HUES6 (cell line): ENCODE results near the gene LAMTOR3.

Experiments
- H3K27ac ChIP-seq: 2 replicates; pipeline ENCODE4 v1.7.0; 2013; ENCODE audit warnings: low read depth, mild to moderate bottlenecking, low read length, inconsistent platforms
- H3K27me3 ChIP-seq: 2 replicates; pipeline ENCODE4 v1.6.1; 2013; ENCODE audit warnings: low read length; ENCODE audit not compliant: control insufficient read depth, insufficient read depth
- H3K36me3 ChIP-seq: 2 replicates; pipeline ENCODE4 v1.6.1; 2013; ENCODE audit warnings: low read length; ENCODE audit not compliant: control insufficient read depth, insufficient read depth
- H3K4me1 ChIP-seq: 2 replicates; pipeline ENCODE4 v1.6.1; 2013; ENCODE audit warnings: low read length; ENCODE audit not compliant: control insufficient read depth, insufficient read depth
- H3K4me3 ChIP-seq: 2 replicates; pipeline ENCODE4 v1.5.1; 2013; ENCODE audit warnings: low read depth, low read length
- H3K9ac ChIP-seq: one replicate; pipeline ENCODE4 v1.6.1; 2013; ENCODE audit warnings: mild to moderate bottlenecking, low read length
- H3K9me3 ChIP-seq: 2 replicates; pipeline ENCODE4 v1.6.1; 2013; ENCODE audit warnings: low read depth, low read length; ENCODE audit not compliant: control insufficient read depth, insufficient read depth

LAMTOR3 gene

DNA sequence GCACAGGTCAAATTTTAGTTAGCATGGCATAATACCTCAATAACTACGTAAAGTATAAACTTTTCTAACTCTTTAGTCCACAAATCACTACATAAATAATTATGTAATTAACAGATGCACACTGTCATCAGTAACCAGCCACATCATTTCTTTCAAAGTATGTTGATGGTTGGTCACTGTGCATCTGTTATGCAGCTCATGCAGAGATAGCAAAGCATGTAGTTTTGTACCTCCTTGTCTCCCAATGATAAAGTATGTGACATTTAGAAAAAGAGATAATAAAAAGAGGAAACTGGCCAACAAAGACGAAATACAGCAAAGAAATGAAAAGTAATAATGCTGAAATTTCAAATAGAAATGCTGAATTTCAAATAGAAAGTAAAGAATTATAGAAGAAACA lies 2.9 kb downstream of the LAMTOR3 start:
- Histone ChIP-seq H3K4me1 (no peaks in the 10 kb centered on the region), H3K27me3 (no peaks in the 10 kb centered on the region), H3K4me3 (no peak overlapping the region), H3K9me3 (no peaks in the 10 kb centered on the region), H3K27ac (no peak overlapping the region), H3K9ac (no peak overlapping the region), H3K36me3 (peaks cover 3% of the 10 kb centered on the region; the same call in 1 of the 2 replicates)

DNA sequence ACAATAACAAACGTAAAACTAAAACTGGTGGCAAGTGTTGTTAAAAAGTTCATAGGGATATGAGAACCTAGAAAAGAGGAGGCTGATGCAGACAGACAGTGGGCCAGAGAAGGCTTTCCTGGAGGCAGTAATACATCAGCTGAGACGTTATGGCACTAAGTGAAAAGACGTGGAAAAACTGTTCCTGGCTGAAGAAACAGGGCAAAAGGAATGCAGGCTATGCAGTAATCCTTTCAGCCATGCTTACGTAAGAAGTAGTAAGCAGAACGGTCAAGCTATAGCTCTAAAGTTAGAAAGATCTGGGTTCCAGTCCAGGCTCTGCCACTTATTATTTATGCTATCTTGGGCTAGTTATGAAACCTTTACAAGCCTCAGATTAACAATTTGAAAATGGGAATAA lies 6.4 kb downstream of the LAMTOR3 start:
- H3K9ac ChIP-seq, result no peak overlapping the region
- no peaks in the 10 kb centered on the region for H3K4me1 ChIP-seq

DNA sequence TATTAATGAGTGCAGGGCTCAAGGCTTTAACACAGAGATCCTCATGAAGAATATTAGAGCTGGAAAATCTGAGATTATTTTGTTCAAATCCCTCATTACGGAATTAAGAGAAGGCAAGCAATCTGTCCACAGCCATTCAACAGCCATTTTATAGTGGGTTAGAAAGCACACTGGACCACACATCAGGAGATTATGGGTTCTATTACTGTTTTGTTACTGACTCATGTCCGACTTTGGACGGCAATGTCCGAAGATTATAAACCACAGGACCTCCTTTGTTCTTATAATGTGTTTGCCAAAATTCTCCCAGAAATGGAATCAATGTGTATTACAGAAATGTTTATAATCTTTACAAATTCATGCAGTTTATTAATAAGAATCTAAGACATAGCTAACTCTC lies 8.1 kb downstream of the LAMTOR3 start:
- H3K9me3 ChIP-seq, result no peaks in the 10 kb centered on the region
- no peak overlapping the region for H3K27ac ChIP-seq
- no peak overlapping the region for H3K4me3 ChIP-seq
- H3K36me3 ChIP-seq, result peaks cover 15% of the 10 kb centered on the region
- no peaks in the 10 kb centered on the region for H3K4me1 ChIP-seq
- H3K9ac ChIP-seq, result no peak overlapping the region
- no peaks in the 10 kb centered on the region for H3K27me3 ChIP-seq

More for the DNA sequence above, 6.4 kb downstream of the LAMTOR3 start:
- Histone ChIP-seq H3K27ac (no peak overlapping the region), H3K27me3 (no peaks in the 10 kb centered on the region), H3K4me3 (no peak overlapping the region), H3K36me3 (peaks cover 5% of the 10 kb centered on the region), H3K9me3 (no peaks in the 10 kb centered on the region)

DNA sequence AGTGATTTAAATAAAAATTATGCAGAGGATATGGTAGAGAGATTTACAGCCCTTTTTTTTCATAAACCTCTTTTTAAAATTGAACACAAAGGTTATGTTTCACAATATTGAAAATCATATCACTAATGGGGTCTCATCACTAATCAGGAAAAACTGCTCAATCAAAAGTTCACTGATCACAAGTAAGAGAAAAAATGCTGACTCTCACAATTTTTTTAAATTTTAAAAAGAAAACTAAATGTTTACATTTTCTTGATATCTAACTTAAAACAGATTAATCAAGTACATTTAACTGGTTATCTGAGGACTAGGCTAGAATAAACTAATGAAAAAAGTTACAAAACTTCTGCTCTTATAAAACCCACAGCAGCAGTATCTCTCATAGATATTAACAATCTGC lies 8.5 kb downstream of the LAMTOR3 start:
- H3K27me3 ChIP-seq, result no peaks in the 10 kb centered on the region
- H3K9me3 ChIP-seq, result no peaks in the 10 kb centered on the region
- no peak overlapping the region for H3K27ac ChIP-seq
- peaks cover 18% of the 10 kb centered on the region for H3K36me3 ChIP-seq
- H3K9ac ChIP-seq, result no peak overlapping the region
- H3K4me1 ChIP-seq, result no peaks in the 10 kb centered on the region
- H3K4me3 ChIP-seq, result no peak overlapping the region

DNA sequence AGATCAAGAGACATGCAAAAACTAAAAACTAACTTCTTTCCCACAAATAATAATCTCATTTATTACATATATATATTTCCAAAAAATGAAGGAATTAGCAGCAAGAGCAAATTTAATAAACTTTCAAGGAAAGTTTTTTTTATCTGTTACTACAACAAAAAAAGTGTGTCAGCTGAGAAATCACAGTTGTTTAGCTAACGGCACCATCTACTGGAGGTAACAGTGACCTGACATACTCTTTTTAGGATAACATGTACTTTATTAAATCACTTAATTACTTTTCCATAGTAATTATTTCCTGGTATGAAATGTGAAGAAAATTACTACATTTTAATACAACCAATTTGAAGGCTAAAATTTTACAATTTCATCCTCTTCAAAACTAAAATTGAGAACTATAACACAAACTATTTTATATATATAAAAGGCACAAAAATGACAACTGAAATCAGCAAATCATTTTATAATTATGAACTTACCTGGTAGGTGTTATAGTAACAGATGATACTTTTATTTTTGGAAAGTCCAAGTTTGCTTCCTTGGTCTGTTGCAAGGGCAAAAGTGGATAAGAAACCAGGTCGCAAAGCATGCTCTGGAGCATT lies 9.1 kb downstream of the LAMTOR3 start:
- H3K4me1 ChIP-seq, result no peaks in the 10 kb centered on the region
- no peak overlapping the region for H3K4me3 ChIP-seq
- no peak overlapping the region for H3K9ac ChIP-seq
- H3K27ac ChIP-seq, result no peak overlapping the region
- H3K36me3 ChIP-seq, result peaks cover 23% of the 10 kb centered on the region
- no peaks in the 10 kb centered on the region for H3K9me3 ChIP-seq
- H3K27me3 ChIP-seq, result no peaks in the 10 kb centered on the region

DNA sequence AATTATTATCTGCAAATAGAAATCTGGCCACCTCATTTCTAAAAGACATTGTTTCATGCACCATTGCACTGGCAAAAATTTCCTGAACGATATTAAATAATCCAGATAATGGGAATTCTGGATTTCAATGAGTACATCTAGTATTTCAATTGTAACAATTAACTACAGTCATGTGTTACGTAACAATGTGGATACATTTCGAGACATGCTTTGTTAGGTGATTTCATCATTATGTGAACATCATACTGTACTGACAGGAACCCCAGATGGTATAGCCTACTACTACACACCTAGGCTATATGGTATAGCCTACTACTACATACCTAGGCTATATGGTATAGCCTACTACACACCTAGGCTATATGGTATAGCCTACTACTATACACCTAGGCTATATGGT lies 14.8 kb downstream of the LAMTOR3 start:
- Histone ChIP-seq H3K27ac (no peak overlapping the region), H3K9ac (no peak overlapping the region), H3K27me3 (no peaks in the 10 kb centered on the region), H3K4me1 (no peaks in the 10 kb centered on the region), H3K9me3 (no peaks in the 10 kb centered on the region), H3K36me3 (peaks cover 31% of the 10 kb centered on the region), H3K4me3 (no peak overlapping the region)

DNA sequence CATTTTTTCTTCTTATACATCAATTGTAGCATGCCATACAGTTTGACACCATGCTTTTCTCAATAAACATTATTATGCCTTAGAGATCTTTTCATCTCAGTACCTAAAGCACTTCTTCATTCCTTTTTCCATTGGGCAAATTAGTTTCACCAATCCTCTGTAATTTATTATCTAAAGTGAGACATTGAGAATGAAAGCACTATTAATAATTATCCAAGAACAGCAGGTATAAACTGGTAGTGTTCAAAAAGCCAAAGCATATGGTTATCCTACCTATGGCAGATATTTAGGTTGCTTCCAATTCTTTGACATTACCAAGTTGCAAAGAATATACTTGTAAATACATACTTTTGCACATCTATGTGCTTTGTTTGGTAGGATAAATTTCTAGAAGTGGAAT lies 15.6 kb downstream of the LAMTOR3 start:
- no peaks in the 10 kb centered on the region for H3K27me3 ChIP-seq
- H3K36me3 ChIP-seq, result peaks cover 31% of the 10 kb centered on the region
- no peaks in the 10 kb centered on the region for H3K9me3 ChIP-seq
- no peak overlapping the region for H3K9ac ChIP-seq
- no peaks in the 10 kb centered on the region for H3K4me1 ChIP-seq
- H3K27ac ChIP-seq, result no peak overlapping the region
- no peak overlapping the region for H3K4me3 ChIP-seq

DNA sequence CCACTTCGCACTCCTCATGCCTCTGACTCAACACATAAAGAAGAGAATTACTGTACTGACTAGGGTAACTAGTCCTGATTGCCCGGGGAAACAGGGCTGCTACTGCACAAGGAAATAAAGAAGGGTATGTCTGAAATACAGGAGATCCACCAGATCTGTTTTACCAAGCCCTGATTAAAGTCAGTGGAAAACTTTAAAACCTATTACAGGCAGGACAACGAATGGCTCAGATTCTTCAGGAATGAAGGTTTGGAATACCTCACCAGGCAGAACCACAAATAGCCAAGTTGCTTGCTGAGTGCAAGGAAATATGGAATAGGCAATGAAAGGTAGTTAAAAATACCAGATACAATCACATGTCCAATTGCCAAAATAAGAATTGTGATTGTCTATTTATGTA lies 17.3 kb downstream of the LAMTOR3 start:
- H3K4me1 ChIP-seq, result no peaks in the 10 kb centered on the region
- H3K9ac ChIP-seq, result no peak overlapping the region
- H3K27ac ChIP-seq, result no peak overlapping the region
- peaks cover 26% of the 10 kb centered on the region for H3K36me3 ChIP-seq
- H3K27me3 ChIP-seq, result no peaks in the 10 kb centered on the region
- no peak overlapping the region for H3K4me3 ChIP-seq
- H3K9me3 ChIP-seq, result no peaks in the 10 kb centered on the region

DNA sequence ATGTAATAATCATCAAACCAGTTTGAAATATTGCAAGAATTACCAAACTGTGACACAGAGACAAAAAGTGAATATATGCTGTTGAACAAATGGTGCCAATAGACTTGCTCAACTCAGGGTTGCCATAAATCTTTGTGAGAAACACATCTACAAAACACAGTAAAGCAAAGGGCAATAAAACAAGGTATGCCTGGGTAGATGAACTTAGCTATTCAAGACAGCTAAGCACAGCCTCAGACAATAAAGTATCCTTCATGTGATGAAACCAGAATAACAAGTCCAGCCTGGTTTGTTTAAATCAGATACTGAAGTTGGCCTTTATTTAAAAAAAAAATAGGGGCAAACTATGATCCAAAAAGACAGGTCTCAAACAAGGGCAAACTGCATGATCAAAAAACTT lies 19.2 kb downstream of the LAMTOR3 start:
- H3K4me3 ChIP-seq, result no peak overlapping the region
- H3K36me3 ChIP-seq, result peaks cover 9% of the 10 kb centered on the region
- H3K27ac ChIP-seq, result no peak overlapping the region

DNA sequence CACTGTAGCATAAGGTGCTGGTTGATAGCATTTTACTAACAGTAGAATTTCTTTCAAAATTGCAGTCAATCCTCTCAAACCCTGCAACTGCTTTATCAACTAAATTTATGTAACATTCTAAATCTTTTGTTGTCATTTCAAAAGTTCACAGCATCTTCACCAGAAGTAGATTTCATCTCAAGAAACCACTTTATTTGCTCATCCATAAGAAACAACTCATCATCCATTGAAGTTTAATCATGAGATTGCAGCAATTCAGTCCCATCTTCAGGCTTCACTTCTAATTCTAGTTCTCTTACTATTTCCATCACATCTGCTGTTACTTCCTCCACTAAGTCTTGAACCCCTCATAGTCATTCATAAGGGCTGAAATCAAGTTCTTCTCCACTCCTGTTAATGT lies 21.7 kb downstream of the LAMTOR3 start:
- H3K9me3 ChIP-seq, result no peaks in the 10 kb centered on the region
- no peaks in the 10 kb centered on the region for H3K27me3 ChIP-seq
- peaks cover 7% of the 10 kb centered on the region for H3K4me1 ChIP-seq
- H3K4me3 ChIP-seq, result no peak overlapping the region
- H3K36me3 ChIP-seq, result no peaks in the 10 kb centered on the region
- H3K9ac ChIP-seq, result no peak overlapping the region
- no peak overlapping the region for H3K27ac ChIP-seq

More for the DNA sequence above, 19.2 kb downstream of the LAMTOR3 start:
- H3K27me3 ChIP-seq, result no peaks in the 10 kb centered on the region
- no peak overlapping the region for H3K9ac ChIP-seq
- H3K4me1 ChIP-seq, result no peaks in the 10 kb centered on the region
- no peaks in the 10 kb centered on the region for H3K9me3 ChIP-seq

DNA sequence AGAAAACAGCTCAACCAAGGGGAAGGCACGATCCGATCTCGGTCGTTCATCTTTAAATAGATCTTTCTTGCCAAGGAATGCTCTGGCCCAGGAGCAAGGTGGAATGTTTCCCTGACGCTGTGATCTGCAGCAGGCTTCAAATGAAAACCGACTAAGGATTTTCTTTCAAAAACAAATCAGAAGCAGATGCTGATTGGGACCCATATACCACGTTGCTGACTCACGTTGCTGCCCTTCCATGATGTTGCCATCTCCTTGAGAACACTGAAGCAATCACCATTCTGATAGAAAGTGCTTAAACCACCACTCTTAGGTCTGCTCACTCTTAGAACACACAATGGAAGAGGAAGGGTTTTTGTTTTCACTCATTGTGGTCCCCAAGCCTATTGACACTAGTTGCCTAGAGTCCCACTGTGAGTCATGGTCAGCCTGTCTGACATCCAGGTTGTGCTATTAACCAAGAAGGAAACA lies 26.1 kb downstream of the LAMTOR3 start:
- H3K36me3 ChIP-seq, result no peaks in the 10 kb centered on the region
- H3K9ac ChIP-seq, result no peak overlapping the region
- peaks cover 7% of the 10 kb centered on the region for H3K4me1 ChIP-seq
- H3K27me3 ChIP-seq, result no peaks in the 10 kb centered on the region
- no peaks in the 10 kb centered on the region for H3K9me3 ChIP-seq
- no peak overlapping the region; the same call in 1 of the 2 replicates for H3K27ac ChIP-seq
- no peak overlapping the region for H3K4me3 ChIP-seq
